Cardiac muscle cell (in vitro differentiated cells and primary cell): ENCODE data around the gene CDCA5. TPM values are rescaled to one million over a fixed set of nuclear protein-coding genes. Genes with fewer than 3 reads are reported as not detected.

ENCODE experiments used
- DNase-seq, 2 donors: peaks; one replicate each; pipeline versions ENCODE4 v3.0.0 to v3.0.0-alpha.2; 2010 to 2017; ENCODE audit warnings: low read depth in 1 of 2, low spot score in 1 of 2
- H3K27ac ChIP-seq: fragments of 200-600 bp; sonication (generic); 2 replicates; pipeline ENCODE4 v1.5.1; 2016
- H3K27me3 ChIP-seq: fragments of 200-600 bp; sonication (generic); 2 replicates; pipeline ENCODE4 v1.6.0; 2016; ENCODE audit warnings: control low read depth
- H3K36me3 ChIP-seq: fragments of 200-600 bp; sonication (generic); 2 replicates; pipeline ENCODE4 v1.5.1; 2016; ENCODE audit warnings: control low read depth
- H3K4me1 ChIP-seq: fragments of 200-600 bp; sonication (generic); 2 replicates; pipeline ENCODE4 v1.8.1; 2017; ENCODE audit warnings: low read depth, mild to moderate bottlenecking, mixed run types
- H3K4me3 ChIP-seq: fragments of 200-600 bp; sonication (generic); 2 replicates; pipeline ENCODE4 v1.5.1; 2016; ENCODE audit warnings: mild to moderate bottlenecking
- H3K9me3 ChIP-seq: fragments of 200-600 bp; sonication (generic); 2 replicates; pipeline ENCODE4 v1.5.1; 2017; ENCODE audit warnings: low read depth, mild to moderate bottlenecking, control low read depth
- CTCF ChIP-seq: IDR thresholded peaks from 2 replicates; pipeline ENCODE4 v1.5.1; 2012; ENCODE audit warnings: low read depth, mild to moderate bottlenecking, low read length
- polyA plus RNA-seq: library from polyadenylated mRNA; unstranded; fragments of >200 nt; fragmentation: Nextera tagmentation; extraction: Ambion mirVana; gene quantifications from 2 replicates; pipeline ENCODE4 v1.2.1, GENCODE V29; 2016
- total RNA-seq: library from RNA; depleted of rRNA; stranded (reverse); fragments of >200 nt; gene quantifications from 2 replicates; pipeline ENCODE4 v1.2.3, GENCODE V29; 2016

The CDCA5 gene
- total and polyA plus RNA-seq, 2 experiments from 2014 or later = 14.2 to 18.1 TPM

DNA sequence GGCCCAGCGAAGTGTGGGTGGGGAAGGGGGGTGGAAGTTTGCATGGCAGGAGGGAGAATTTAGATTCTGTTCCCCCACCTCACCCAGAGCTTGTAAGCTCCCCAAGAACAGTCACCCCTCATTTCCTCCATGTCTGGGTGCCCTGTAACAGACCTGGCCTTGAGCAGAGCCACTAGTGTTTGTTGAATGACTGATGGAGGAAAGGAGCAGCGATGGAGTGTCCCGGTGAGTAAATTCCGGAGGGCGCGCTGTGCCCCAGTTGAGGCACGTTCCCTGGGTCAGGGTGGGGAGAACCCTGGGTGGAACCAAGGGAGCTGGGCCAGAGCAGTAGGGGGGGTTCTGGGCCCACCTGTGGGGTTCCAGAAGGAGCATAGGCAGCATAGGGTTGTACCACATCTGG lies 26.3 kb downstream of the CDCA5 start:
- DNase-seq = no peak
- Histone ChIP-seq H3K36me3 (no peaks in the 10 kb centered on the region), H3K9me3 (no peaks in the 10 kb centered on the region), H3K4me3 (no peak overlapping the region), H3K27ac (no peak overlapping the region), H3K27me3 (no peaks in the 10 kb centered on the region), H3K4me1 (no peaks in the 10 kb centered on the region)
- TF ChIP-seq CTCF = no peak

DNA sequence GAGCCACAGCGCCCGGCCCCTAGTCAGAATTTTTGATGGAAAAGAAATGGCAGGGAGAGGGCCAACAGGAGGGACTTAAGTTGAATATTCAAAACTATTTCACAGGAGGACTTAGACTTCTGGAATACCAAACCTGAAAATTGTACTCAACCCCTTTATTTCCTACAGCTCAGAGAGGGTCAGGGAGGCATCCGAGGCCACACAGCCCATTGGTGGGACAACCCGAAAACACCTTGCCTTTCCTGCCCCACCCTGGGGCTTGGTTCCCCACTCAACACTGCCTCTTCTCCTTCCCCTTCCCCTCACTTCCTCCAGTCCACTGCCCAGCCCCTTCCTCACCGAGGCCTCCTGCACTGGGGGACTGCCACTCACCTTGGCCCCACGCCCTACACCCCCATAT lies 26.8 kb downstream of the CDCA5 start:
- H3K4me3 ChIP-seq = no peak overlapping the region
- H3K4me1 ChIP-seq = no peaks in the 10 kb centered on the region
- TF ChIP-seq CTCF = no peak
- H3K27ac ChIP-seq = no peak overlapping the region
- no peaks in the 10 kb centered on the region for H3K9me3 ChIP-seq
- no peak for DNase-seq
- no peaks in the 10 kb centered on the region for H3K27me3 ChIP-seq
- H3K36me3 ChIP-seq = no peaks in the 10 kb centered on the region

DNA sequence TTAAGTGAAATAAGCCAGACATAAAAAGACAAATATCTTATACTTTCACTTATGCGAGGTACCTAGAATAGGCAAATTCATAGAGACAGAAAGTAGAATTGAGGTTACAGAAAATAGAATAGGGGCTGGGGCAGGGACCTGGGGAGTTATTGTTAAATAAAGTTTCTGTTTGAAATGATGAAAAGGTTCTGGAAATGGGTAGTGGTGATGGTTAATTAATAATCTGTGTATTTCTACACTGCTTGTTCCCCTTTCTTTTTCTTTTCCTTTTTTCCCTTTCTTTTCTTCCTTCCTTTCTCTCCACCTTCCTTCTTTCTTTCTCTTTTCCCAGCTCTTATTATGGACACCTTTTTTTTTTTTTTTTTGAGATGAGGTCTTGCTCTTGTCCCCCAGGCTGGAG lies 28.3 kb downstream of the CDCA5 start:
- Histone ChIP-seq H3K27me3 (no peaks in the 10 kb centered on the region), H3K27ac (no peak overlapping the region), H3K36me3 (no peaks in the 10 kb centered on the region), H3K4me1 (no peaks in the 10 kb centered on the region), H3K9me3 (no peaks in the 10 kb centered on the region), H3K4me3 (no peak overlapping the region)
- no peak for DNase-seq
- no peak for TF ChIP-seq CTCF

DNA sequence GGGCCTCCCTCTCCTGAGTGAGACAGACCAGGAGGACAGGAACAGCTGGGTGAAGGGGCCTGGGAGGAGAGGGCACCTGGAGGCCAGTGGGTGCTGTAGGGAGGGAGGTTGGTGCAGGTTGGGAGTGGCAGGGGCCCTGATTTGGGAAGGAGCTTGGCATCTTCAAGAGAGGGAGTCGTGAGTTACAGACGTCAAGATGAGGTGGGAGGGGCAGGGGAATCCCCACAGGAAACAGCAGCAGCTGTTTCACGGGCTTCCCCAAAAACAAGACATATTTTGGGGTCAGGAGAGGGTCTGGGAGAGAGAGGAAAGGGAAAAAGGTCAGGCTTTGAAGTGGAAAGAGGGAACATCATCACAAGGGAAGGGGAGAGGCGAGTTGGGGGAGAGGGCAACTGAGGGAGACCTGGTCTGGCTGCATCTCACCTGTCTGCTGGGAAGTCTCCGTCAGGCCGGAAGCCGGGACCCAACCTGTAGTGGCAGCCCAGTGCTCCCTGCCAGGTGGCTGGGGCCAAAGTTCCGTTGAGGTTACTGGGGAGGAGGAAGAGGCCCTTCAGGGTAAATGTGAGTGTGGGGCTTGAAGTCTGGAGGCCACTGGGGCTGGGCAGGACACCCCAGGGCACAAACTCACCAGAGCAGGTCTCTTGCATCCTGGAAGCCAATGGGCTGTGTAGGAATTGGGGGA lies 29.9 kb downstream of the CDCA5 start:
- no peak for DNase-seq
- Histone ChIP-seq H3K27me3 (no peaks in the 10 kb centered on the region), H3K36me3 (no peaks in the 10 kb centered on the region), H3K4me1 (no peaks in the 10 kb centered on the region), H3K27ac (no peak overlapping the region), H3K9me3 (no peaks in the 10 kb centered on the region), H3K4me3 (no peak overlapping the region)
- no peak for TF ChIP-seq CTCF

DNA sequence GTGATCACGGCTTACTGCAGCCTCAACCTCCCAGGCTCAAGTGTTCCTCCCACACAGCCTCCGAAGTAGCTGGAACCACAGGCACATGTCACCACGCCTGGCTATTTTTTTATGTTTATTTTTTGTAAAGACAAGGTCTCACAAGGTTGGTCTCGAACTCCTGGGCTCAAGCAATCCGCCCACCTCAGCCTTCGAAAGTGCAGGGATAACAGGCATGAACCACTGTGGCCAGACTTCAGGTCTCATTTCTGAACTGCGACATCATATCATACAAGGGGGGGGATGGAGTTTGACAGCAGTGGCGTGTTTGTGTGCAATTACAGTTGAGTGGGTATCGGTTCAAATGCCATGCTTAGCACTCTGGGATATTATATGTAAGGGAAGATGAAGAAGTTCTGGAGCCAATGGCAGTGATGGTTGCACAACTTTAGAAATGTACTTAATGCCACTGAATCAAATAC lies 32.4 kb downstream of the CDCA5 start:
- H3K4me3 ChIP-seq = no peak overlapping the region
- no peaks in the 10 kb centered on the region for H3K4me1 ChIP-seq
- no peaks in the 10 kb centered on the region for H3K9me3 ChIP-seq
- TF ChIP-seq CTCF = no peak
- H3K27me3 ChIP-seq = no peaks in the 10 kb centered on the region
- no peak overlapping the region for H3K27ac ChIP-seq
- DNase-seq = no peak
- H3K36me3 ChIP-seq = no peaks in the 10 kb centered on the region
